Stimulated activated CD8-positive, alpha-beta memory T cell treated with anti-CD3 and anti-CD28 coated beads, Interleukin-15, amount 100 ng/mL, for 1 hour (primary cell): ENCODE data around the gene GRM2.
"Not testable (repeated sequence)": the region's sequence is repeated elsewhere in the genome, so short reads cannot be mapped to it uniquely, and the experiment has no call there.

Source experiments
- DNase-seq: peaks from one replicate; pipeline ENCODE4 v3.0.0-alpha.2; 2020; ENCODE audit warnings: low read depth

The GRM2 gene

DNA sequence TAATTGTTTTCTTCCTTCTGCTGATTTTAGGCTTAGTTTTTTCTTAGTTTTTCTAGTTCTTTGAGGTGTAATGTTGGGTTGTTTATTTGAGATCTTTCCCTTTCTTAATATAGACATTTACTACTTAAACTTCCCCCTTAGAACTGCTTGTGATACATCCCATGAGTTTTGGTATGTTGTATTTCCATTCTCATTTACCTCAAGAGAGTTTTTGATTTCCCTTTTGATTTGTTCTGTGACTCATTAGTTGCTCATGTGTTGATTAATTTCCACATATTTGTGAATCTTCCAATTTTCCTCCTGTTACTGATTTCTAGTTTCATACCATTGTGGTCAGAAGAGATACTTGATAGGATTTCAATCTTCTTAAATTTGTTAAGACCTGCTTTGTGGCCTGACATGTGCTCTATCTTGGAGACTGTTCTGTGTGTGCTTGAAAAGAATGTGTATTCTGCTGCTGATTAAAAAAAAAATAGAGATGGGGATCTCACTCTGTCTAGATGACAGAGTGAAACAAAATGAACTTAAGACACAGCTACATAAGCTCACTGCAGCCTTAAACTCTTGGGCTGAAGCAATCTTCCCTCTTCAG, 22.3 kb downstream of the GRM2 start:
- no peak for DNase-seq

- no peak for DNase-seq
Observed at GRCh38 chr3:51733859-51734571, 27.1 kb downstream of the GRM2 start.

DNA sequence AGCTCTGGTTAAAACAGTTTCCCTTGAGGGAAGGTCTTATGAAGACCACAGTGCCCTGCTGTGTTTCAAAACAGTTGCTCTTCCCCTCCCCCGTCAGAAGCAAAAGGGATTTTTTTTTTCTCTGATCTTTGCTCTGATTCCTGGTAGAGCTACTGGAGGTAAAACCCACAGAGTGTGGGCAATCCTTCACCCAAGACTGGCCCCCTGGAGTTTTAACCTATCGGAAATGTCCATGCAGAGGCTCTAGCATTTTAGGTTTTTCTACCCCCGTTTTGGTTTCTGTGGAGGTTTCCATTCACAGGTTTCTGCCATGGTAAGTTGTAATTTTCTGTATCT, 27.7 kb downstream of the GRM2 start:
- no peak for DNase-seq

- no peak for DNase-seq
Observed at GRCh38 chr3:51735039-51735438, 28.2 kb downstream of the GRM2 start.

DNA sequence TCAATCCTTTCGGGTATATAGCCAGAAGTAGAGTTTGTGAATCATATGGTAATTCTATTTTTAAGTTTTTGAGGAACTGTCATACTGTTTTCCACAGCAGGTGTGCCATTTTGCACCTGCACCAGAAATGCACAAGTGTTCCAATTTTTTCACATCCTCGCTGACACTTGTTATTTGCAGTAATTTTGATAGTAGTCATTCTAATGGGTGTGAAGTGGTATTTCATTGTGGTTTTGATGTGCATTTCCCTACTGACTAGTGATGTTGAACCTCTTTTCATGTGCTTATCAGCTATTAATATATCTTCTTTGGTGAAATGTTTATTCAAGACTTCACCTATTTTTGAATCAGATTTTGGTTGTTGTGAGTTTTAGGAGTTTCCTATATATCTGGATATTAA, 29.1 kb downstream of the GRM2 start:
- DNase-seq = no peak

- DNase-seq = no peak
Observed at GRCh38 chr3:51739110-51739509, 32.2 kb downstream of the GRM2 start.

DNA sequence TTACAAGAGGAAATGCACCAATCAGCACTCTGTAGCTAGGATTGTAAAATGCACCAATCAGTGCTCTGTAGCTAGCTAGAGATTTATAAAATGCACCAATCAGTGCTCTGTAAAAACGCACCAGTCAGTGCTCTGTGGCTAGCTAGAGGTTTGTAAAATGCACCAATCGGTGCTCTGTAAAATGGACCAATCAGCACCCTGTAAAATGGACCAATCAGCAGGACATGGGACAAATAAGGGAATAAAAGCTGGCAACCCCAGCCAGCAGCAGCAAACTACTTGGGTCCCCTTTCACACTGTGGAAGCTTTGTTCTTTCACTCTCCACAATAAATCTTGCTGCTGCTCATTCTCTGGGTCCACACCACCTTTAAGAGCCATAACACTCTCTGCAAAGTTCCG, 35.5 kb downstream of the GRM2 start:
- DNase-seq = not testable (repeated sequence)

GRCh38 chr3:51742978-51743377, 36.1 kb downstream of the GRM2 start:
- not testable (repeated sequence) for DNase-seq

GRCh38 chr3:51747840-51748239, 41.0 kb downstream of the GRM2 start:
- DNase-seq = no peak

GRCh38 chr3:51748327-51748726, 41.5 kb downstream of the GRM2 start:
- DNase-seq = no peak

DNA sequence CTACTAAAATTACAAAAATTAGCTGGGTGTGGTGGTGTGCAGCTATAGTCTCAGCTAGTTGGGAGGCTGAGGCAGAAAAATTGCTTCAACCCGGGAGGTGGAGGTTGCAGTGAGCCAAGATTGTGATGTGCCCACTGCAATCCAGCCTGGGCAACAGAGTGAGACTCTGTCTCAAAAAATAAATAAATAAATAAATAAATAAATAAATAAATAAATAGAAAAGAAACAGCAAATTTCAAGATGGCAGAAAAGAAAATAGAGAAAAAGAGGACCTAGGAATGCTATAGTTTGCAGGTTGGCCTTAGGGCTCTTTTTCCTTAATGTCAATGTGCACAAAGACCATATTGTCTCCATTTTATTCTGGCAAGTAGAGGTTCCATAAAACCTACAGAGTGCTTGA, 44.0 kb downstream of the GRM2 start:
- no peak for DNase-seq

DNA sequence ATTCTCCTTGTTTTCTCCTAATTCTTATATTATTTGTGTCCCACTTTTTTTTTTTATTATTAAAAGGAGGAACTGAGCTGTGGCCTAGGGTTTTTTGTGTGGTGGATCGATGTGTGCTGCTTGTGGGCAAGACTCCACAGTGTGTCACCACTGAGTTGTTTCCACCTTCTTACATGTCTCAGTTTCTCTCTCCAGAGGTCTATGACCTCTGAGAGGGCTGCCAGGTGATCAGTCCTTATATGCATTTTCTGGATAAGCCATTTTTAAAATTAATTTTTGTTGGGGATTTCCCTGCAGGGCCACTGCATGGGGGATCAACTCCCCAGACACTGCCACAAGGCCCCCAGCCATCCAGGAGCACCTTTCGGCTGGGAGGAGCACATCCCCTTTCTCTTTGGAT, 44.4 kb downstream of the GRM2 start:
- no peak for DNase-seq

- DNase-seq = not testable (repeated sequence)
Observed at GRCh38 chr3:51753763-51754750, 47.2 kb downstream of the GRM2 start.

GRCh38 chr3:51759203-51759602, 52.3 kb downstream of the GRM2 start:
- no peak for DNase-seq
